ENCODE results near the gene FAF1. TPM values are rescaled to one million over a fixed set of nuclear protein-coding genes. Genes with fewer than 3 reads are reported as not detected.

The FAF1 gene
- total and polyA plus RNA-seq, 2 of the 8 experiments (the other 6 are each of a cell fraction or from before 2014, with no cell fraction given): 10.8 to 65.9 TPM

DNA sequence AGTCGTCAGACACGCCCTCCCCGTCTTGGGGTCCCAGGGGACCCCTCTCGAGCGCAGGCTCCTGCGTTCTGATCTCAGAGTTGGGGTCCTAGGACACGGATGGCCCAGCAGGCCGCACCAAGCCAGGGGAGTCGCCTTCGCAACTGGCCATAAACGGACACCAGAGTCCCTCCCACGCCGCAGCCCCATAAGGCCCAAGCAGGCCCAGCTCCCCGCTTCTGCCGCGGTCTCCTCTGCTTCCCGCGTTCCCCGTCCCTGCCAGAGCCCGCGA, 537.5 kb downstream of the FAF1 start (continued):
- TF ChIP-seq CTBP2 (IDR thresholded peaks at IDR 0.05; ENCODE audit: borderline replicate concordance, insufficient read depth, insufficient read length, low read length) (no peak), ATF3 (IDR thresholded peaks at IDR 0.05; ENCODE audit: insufficient read depth, low read depth, low read length) (no peak), HDAC6 (IDR thresholded peaks at IDR 0.05; ENCODE audit: low read depth, low read length) (no peak), JUN (IDR thresholded peaks at IDR 0.05; ENCODE audit: low read depth, low read length) (no peak), MAFK (IDR thresholded peaks at IDR 0.05; ENCODE audit: low read depth, low read length) (no peak), BCL11A (IDR thresholded peaks at IDR 0.05; ENCODE audit: low read depth in 2 of 2, low read length in 2 of 2) (no peak), BACH1 (IDR thresholded peaks at IDR 0.05; ENCODE audit: low read length) (no peak)

All from H1 (cell line).